GM23338 (cell line): ENCODE data around the gene POLD4. TPM values are rescaled to one million over a fixed set of nuclear protein-coding genes. Genes with fewer than 3 reads are reported as not detected.

Experiments
- ATAC-seq: fragments of 200-7000 bp; cut with Tn5 transposase; 3 replicates; pipeline ENCODE4 v1.9.1; 2020
- DNase-seq: peaks from one replicate; pipeline ENCODE4 v3.0.0-alpha.2; 2015; ENCODE audit warnings: low spot score
- H2AFZ ChIP-seq: fragments of 200-600 bp; sonication (generic); 2 replicates; pipeline ENCODE4 v1.8.0; 2016; ENCODE audit warnings: antibody characterized with exemption, mild to moderate bottlenecking, moderate library complexity
- H3F3A ChIP-seq: fragments of 200-600 bp; sonication (generic); replicated peaks from 2 replicates; pipeline ENCODE4 v1.8.0; 2017; ENCODE audit warnings: antibody characterized with exemption, mixed run types, low read depth
- H3K27ac ChIP-seq: fragments of 200-600 bp; sonication (generic); 2 replicates; pipeline ENCODE4 v1.6.1; 2016; ENCODE audit warnings: low read depth
- H3K27me3 ChIP-seq: fragments of 200-600 bp; sonication (generic); 2 replicates; pipeline ENCODE4 v1.8.0; 2016; ENCODE audit warnings: mild to moderate bottlenecking, mixed run types, moderate library complexity; ENCODE audit not compliant: insufficient read depth
- H3K36me3 ChIP-seq: fragments of 200-600 bp; sonication (generic); 2 replicates; pipeline ENCODE4 v1.8.0; 2016; ENCODE audit warnings: mild to moderate bottlenecking; ENCODE audit not compliant: insufficient read depth
- H3K4me1 ChIP-seq: fragments of 200-600 bp; sonication (generic); 2 replicates; pipeline ENCODE4 v1.8.0; 2016; ENCODE audit warnings: mild to moderate bottlenecking, moderate library complexity; ENCODE audit not compliant: insufficient read depth
- H3K4me2 ChIP-seq: fragments of 200-600 bp; sonication (generic); 2 replicates; pipeline ENCODE4 v1.7.1; 2017; ENCODE audit warnings: mixed run types
- H3K4me3 ChIP-seq: fragments of 200-600 bp; sonication (generic); 2 replicates; pipeline ENCODE4 v1.6.1; 2016; ENCODE audit warnings: mixed run types
- H3K79me2 ChIP-seq: fragments of 200-600 bp; sonication (generic); replicated peaks from 2 replicates; pipeline ENCODE4 v1.8.0; 2017; ENCODE audit warnings: mild to moderate bottlenecking; ENCODE audit not compliant: insufficient read depth
- H3K9me2 ChIP-seq: fragments of 200-600 bp; sonication (generic); 2 replicates; pipeline ENCODE4 v1.8.0; 2017; ENCODE audit not compliant: insufficient read depth
- H4K20me1 ChIP-seq: fragments of 200-600 bp; sonication (generic); replicated peaks from 2 replicates; pipeline ENCODE4 v1.8.0; 2017; ENCODE audit warnings: mild to moderate bottlenecking; ENCODE audit not compliant: insufficient read depth
- H3K27ac Mint-ChIP-seq: 2 replicates; pipeline ENCODE4 v1.8.0; 2020; ENCODE audit warnings: inconsistent platforms, mild to moderate bottlenecking, moderate library complexity, mixed read lengths
- H3K27me3 Mint-ChIP-seq: 3 replicates; pipeline ENCODE4 v1.8.0; 2022; ENCODE audit warnings: low read depth, mild to moderate bottlenecking, moderate library complexity, mixed read lengths, inconsistent platforms; ENCODE audit not compliant: insufficient read depth, poor library complexity
- H3K36me3 Mint-ChIP-seq: 3 replicates; pipeline ENCODE4 v1.8.0; 2021; ENCODE audit warnings: low read depth, mild to moderate bottlenecking, inconsistent platforms, moderate library complexity, mixed read lengths
- H3K4me1 Mint-ChIP-seq: 3 replicates; pipeline ENCODE4 v1.8.0; 2020; ENCODE audit warnings: mild to moderate bottlenecking, inconsistent platforms, mixed read lengths
- H3K4me3 Mint-ChIP-seq: 3 replicates; pipeline ENCODE4 v1.8.0; 2021; ENCODE audit warnings: moderate library complexity, mild to moderate bottlenecking, inconsistent platforms, mixed read lengths
- H3K9me3 Mint-ChIP-seq: 3 replicates; pipeline ENCODE4 v1.8.0; 2020; ENCODE audit warnings: moderate library complexity, mild to moderate bottlenecking, inconsistent platforms, mixed read lengths
- CREB1 ChIP-seq: fragments of 250-450 bp; sonication (Bioruptor Pico); IDR thresholded peaks from 2 replicates; pipeline ENCODE4 v1.5.0; 2020; ENCODE audit warnings: low read depth, mild to moderate bottlenecking, moderate library complexity
- ETS1 ChIP-seq: IDR thresholded peaks from 2 replicates; pipeline ENCODE4 v1.6.1; 2016; ENCODE audit warnings: antibody characterized with exemption
- EZH2 ChIP-seq: fragments of 200-600 bp; sonication (generic); IDR thresholded peaks from one replicate; pipeline ENCODE4 v1.8.0; 2017; ENCODE audit warnings: antibody characterized with exemption, mild to moderate bottlenecking, low read depth; ENCODE audit not compliant: unreplicated experiment
- EZH2phosphoT487 ChIP-seq: fragments of 200-600 bp; sonication (generic); IDR thresholded peaks from one replicate; pipeline ENCODE4 v1.8.1; 2018; ENCODE audit warnings: antibody characterized with exemption; ENCODE audit not compliant: unreplicated experiment
- JUNB ChIP-seq: IDR thresholded peaks from one replicate; pipeline ENCODE4 v1.6.1; 2016; ENCODE audit warnings: antibody characterized with exemption; ENCODE audit not compliant: unreplicated experiment
- NANOG ChIP-seq: IDR thresholded peaks from 2 replicates; pipeline ENCODE4 v1.6.1; 2016; ENCODE audit warnings: antibody characterized with exemption, borderline replicate concordance
- POLR2AphosphoS5 ChIP-seq: IDR thresholded peaks from 2 replicates; pipeline ENCODE4 v1.6.1; 2016; ENCODE audit warnings: antibody characterized with exemption, low read depth
- REST ChIP-seq: IDR thresholded peaks from one replicate; pipeline ENCODE4 v1.6.1; 2018; ENCODE audit warnings: antibody characterized with exemption; ENCODE audit not compliant: unreplicated experiment
- STAT1 ChIP-seq: IDR thresholded peaks from one replicate; pipeline ENCODE4 v1.6.1; 2016; ENCODE audit warnings: antibody characterized with exemption; ENCODE audit not compliant: unreplicated experiment
- ZNF114 ChIP-seq: fragments of 250-450 bp; sonication (Bioruptor Pico); IDR thresholded peaks from 2 replicates; pipeline ENCODE4 v1.5.0; 2020; ENCODE audit warnings: mild to moderate bottlenecking, moderate library complexity
- ZNF331 ChIP-seq: fragments of 250-450 bp; sonication (Bioruptor Pico); IDR thresholded peaks from 2 replicates; pipeline ENCODE4 v1.5.0; 2020; ENCODE audit warnings: low read depth, mild to moderate bottlenecking, moderate library complexity
- polyA plus RNA-seq: library from polyadenylated mRNA; unstranded; fragments of >200 nt; fragmentation: Nextera tagmentation; extraction: Ambion mirVana; gene quantifications from 2 replicates; pipeline ENCODE4 v1.2.1, GENCODE V29; 2016
- total RNA-seq: library from RNA; depleted of rRNA; stranded (reverse); fragments of >200 nt; shearing (Covaris generic); gene quantifications from 2 replicates; pipeline ENCODE4 v1.2.3, GENCODE V29; 2014
- TF ChIP-seq, protein P1 (sequence below), 2 experiments: fragments of 200-600 bp in 1 of 2; sonication (generic) in 1 of 2; conservative IDR thresholded peaks; 2 replicates each; pipeline versions ENCODE4 v1.5.1 to v1.6.1; 2016 to 2017; ENCODE audit warnings: antibody characterized with exemption in 2 of 2, low read depth in 2 of 2, mild to moderate bottlenecking in 2 of 2, moderate library complexity in 1 of 2

Gene POLD4
- total and polyA plus RNA-seq, 2 experiments from 2014 or later: 16.2 to 23.0 TPM

DNA sequence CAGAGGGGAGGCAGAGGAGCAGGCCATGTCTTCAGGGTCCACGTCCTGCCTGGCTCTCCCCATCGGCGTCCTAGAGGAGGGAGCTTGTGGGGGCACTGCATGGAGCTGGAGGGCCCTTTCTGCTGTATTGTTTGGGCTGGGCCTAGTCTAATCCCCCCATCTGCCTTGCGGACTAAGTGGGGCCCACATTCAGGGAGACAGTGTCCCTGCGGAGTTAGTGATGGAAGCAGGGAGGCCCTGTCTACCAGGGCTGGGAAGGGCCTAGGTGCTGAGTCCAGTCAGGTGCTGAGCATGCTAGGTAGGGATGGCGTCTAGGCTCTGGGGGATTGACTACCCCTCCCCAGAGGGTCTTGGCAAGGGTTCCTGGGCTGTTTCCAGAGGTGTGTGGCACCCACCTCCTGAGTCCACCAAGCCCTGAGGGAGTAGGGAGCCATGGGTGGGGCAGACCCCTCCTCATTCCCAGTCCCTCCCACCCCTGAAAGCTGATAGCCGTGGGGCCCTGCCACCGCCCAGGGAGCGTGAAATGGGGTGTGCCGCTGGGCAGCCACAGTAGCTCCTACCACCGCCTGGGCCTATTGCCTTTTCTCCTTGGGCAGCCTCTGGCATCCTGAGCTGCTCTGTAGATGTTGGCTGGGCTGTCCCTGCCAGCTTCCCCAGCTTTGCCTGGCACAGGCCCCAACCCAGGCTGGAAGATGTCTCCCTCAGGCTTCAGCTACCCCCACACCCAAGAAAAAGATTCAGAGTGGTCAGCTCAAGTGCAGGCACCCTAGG is 1.9 kb upstream of the POLD4 start (continued):
- TF ChIP-seq REST (no peak), NANOG (no peak), EZH2 (no peak)

- no peak for DNase-seq
- H3K27me3 Mint-ChIP-seq: peaks cover 30% of the 10 kb centered on the region
Observed at GRCh38 chr11:67354075-67355022, 1.0 kb upstream of the POLD4 start.

More at GRCh38 chr11:67354075-67355022, 1.0 kb upstream of the POLD4 start:
- Histone ChIP-seq H3K4me1 (peaks cover 9% of the 10 kb centered on the region), H4K20me1 (no peaks in the 10 kb centered on the region; the same call in 1 of the 2 replicates), H3K27ac (peak overlapping the region; percentile 85), H3K9me2 (no peaks in the 10 kb centered on the region), H3F3A (0 out of 2 replicates have a peak, but pooled peaks cover 14% of the 10 kb centered on the region), H2AFZ (peak overlapping the region; percentile 9; the same call in 1 of the 2 replicates), H3K27me3 (no peaks in the 10 kb centered on the region; the same call in 1 of the 2 replicates), H3K4me3 (peak overlapping the region; percentile 95), H3K4me2 (peak overlapping the region; percentile 84), H3K79me2 (no peaks in the 10 kb centered on the region), H3K36me3 (no peaks in the 10 kb centered on the region)
- no peaks in the 10 kb centered on the region; the same call in 2 of the 3 replicates for H3K9me3 Mint-ChIP-seq
- H3K27ac Mint-ChIP-seq: peak overlapping the region; percentile 93
- H3K4me1 Mint-ChIP-seq: peaks cover 29% of the 10 kb centered on the region
- TF ChIP-seq CREB1 (CRISPR knock-in tag) (no peak), EZH2phosphoT487 (no peak), ZNF331 (CRISPR knock-in tag) (no peak), STAT1 (no peak), ZNF114 (CRISPR knock-in tag) (no peak), ETS1 (no peak), POLR2AphosphoS5 (no peak), JUNB (no peak), NANOG (no peak), EZH2 (no peak), REST (no peak)
- TF ChIP-seq, protein P1, sequence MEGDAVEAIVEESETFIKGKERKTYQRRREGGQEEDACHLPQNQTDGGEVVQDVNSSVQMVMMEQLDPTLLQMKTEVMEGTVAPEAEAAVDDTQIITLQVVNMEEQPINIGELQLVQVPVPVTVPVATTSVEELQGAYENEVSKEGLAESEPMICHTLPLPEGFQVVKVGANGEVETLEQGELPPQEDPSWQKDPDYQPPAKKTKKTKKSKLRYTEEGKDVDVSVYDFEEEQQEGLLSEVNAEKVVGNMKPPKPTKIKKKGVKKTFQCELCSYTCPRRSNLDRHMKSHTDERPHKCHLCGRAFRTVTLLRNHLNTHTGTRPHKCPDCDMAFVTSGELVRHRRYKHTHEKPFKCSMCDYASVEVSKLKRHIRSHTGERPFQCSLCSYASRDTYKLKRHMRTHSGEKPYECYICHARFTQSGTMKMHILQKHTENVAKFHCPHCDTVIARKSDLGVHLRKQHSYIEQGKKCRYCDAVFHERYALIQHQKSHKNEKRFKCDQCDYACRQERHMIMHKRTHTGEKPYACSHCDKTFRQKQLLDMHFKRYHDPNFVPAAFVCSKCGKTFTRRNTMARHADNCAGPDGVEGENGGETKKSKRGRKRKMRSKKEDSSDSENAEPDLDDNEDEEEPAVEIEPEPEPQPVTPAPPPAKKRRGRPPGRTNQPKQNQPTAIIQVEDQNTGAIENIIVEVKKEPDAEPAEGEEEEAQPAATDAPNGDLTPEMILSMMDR (conservative IDR thresholded peaks at IDR 0.05; ENCODE audit: low read depth in 2 of 2): no peak
- no peak for ATAC-seq
- H3K4me3 Mint-ChIP-seq: peak overlapping the region; percentile 87
- H3K36me3 Mint-ChIP-seq: no peaks in the 10 kb centered on the region; the same call in 2 of the 3 replicates
